SH-SY5Y (cell line): ENCODE results near the gene ADAMTS2.

ENCODE experiments used
- GATA2 ChIP-seq: IDR thresholded peaks from 2 replicates; pipeline ENCODE4 v1.6.1; 2011; ENCODE audit warnings: mild to moderate bottlenecking, low read depth, low read length
- GATA3 ChIP-seq: IDR thresholded peaks from 2 replicates; pipeline ENCODE4 v1.6.1; 2011; ENCODE audit warnings: low read depth, mild to moderate bottlenecking, low read length, moderate library complexity

DNA sequence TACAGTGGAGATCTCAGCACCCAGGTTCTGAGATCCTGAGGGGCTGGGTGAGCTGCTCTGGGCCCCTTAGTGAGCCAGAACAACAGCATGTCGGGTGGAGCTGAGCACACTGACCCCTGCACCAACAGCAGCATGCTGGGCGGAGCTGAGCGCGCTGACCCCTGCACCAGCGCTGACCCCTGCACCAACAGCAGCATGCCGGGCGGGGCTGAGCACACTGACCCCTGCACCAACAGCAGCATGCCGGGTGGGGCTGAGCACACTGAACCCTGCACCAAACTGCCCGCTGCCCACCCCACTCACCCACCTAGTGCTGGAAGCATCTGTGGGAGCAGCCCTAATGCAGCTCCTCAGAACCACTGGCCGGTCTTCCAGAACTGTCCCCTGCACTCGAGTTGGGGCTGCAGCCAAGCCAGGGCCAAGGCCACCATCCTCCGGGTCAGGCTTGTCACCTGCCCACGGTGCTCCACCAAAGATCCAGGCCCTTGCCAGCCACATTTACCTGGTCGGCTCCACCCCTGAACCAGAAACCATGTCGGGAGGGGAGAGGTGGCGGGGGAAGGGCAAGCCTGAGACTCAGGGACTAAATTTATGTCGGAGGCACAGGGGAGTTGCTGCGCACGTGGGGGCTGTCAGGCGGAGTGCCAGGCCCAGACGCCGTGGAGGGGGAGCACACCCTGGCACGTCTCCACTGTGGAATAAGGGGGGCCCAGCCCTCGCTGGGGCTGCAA lies 80.3 kb downstream of the ADAMTS2 start:
- TF ChIP-seq GATA3, result no peak
- no peak for TF ChIP-seq GATA2
